ENCODE measurements around the gene PARD3. TPM values are rescaled to one million over a fixed set of nuclear protein-coding genes. Genes with fewer than 3 reads are reported as not detected.
"Not testable (repeated sequence)": the region's sequence is repeated elsewhere in the genome, so short reads cannot be mapped to it uniquely, and the experiment has no call there.

Gene PARD3
- total RNA-seq, 3 donors from 2014 or later = 39.5 to 87.9 (median 47.0) TPM

DNA sequence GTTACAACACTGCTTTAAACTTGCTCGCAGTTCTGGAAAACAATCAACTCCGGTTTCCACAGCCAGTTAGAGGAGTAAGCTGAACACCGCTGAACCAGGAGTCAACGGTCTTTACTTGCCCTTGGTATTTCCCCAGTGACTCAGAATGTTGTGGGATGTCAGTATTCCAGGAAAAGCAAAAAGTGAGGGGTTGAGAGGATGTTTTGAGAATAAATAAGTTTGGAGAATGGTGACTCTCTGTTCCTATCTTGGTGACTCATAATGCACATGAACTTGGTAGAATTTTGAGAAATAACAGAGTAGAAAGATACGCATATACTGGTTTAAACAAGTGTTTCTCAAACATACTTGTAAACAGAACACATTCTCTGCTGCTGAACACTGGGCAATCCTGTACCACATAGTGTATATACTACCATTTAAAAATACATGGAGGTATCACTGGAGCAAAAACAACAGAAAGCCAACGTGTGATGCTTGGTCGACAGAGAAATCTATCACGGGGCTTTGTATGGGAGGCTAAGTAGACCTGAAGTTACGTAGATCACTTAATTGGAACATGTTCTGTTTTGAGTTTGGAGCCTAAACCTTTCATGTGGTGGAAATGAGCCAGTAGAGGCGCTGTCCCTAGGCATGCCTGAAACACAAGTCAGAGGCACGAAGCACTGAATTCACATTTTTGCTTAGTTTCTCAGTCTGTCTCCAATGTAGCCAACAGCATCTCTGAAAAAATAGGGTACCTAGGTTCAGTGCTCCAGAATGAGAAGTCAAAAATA lies 534.3 kb downstream of the PARD3 start:
- no peaks in the 10 kb centered on the region for H3K36me3 ChIP-seq (ENCODE audit: low read depth)
- DNase-seq (no peak), ATAC-seq (peak; percentile 42)
- no peaks in the 10 kb centered on the region for H3K9me3 ChIP-seq
- no peaks in the 10 kb centered on the region for H3K4me1 ChIP-seq (ENCODE audit: low read depth)
- intact Hi-C loops (cut with DNase I, micrococcal nuclease) = no loop called here
- no peak overlapping the region for H3K4me3 ChIP-seq
- TF ChIP-seq, protein P1, sequence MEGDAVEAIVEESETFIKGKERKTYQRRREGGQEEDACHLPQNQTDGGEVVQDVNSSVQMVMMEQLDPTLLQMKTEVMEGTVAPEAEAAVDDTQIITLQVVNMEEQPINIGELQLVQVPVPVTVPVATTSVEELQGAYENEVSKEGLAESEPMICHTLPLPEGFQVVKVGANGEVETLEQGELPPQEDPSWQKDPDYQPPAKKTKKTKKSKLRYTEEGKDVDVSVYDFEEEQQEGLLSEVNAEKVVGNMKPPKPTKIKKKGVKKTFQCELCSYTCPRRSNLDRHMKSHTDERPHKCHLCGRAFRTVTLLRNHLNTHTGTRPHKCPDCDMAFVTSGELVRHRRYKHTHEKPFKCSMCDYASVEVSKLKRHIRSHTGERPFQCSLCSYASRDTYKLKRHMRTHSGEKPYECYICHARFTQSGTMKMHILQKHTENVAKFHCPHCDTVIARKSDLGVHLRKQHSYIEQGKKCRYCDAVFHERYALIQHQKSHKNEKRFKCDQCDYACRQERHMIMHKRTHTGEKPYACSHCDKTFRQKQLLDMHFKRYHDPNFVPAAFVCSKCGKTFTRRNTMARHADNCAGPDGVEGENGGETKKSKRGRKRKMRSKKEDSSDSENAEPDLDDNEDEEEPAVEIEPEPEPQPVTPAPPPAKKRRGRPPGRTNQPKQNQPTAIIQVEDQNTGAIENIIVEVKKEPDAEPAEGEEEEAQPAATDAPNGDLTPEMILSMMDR (IDR thresholded peaks at IDR 0.05) = no peak

DNA sequence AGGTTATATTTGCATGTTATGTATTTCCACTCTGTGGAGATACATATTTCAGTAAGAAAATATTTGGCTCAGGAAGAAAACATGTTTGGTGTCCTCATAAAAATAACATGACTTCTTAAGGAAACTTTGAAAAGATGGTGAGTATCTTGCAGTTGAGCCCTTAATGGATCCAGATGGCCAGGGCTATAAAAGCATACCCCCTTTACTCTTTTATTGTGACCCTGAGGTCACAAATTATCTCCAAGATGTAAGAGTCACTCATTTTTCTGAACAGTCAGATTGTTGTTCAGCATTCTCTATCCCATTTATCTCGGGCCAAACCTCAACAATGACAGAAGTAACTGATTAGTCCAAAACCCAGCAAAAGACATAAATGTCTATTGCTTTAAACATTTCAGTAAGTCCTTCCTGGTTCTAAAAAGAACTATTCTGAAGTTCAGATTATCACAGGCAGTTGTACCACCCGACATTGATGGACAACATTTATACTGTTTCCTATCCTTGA lies 539.4 kb downstream of the PARD3 start:
- Histone ChIP-seq H3K4me1 (ENCODE audit: low read depth) (no peaks in the 10 kb centered on the region), H3K4me3 (no peak overlapping the region), H3K36me3 (ENCODE audit: low read depth) (no peaks in the 10 kb centered on the region), H3K9me3 (no peaks in the 10 kb centered on the region)
- intact Hi-C loops (cut with DNase I, micrococcal nuclease) = no loop called here
- TF ChIP-seq, protein P1 (IDR thresholded peaks at IDR 0.05) = no peak
- ATAC-seq (no peak), DNase-seq (no peak)

DNA sequence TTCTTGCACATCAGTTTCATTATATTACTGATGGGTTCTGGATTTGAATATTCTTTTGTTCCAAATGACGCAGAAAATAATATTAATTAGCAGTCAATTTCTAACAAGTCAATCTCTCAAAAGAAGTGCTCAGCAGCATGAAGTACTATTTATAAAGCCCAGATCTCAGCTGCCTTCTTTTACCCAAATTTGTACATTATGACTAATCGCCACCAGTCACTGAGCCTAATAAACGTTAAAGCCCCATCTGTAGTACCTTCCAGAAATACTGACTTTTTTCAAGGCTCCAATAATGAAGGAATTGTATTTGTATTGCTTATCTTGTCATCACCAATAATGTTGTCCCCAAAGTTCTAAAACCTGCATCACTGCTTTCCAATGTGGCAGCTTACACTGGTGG lies 540.2 kb downstream of the PARD3 start:
- Histone ChIP-seq H3K9me3 (no peaks in the 10 kb centered on the region), H3K4me1 (ENCODE audit: low read depth) (no peaks in the 10 kb centered on the region), H3K4me3 (no peak overlapping the region), H3K36me3 (ENCODE audit: low read depth) (no peaks in the 10 kb centered on the region)
- intact Hi-C loops (cut with DNase I, micrococcal nuclease) = no loop called here
- ATAC-seq = no peak
- TF ChIP-seq, protein P1 (IDR thresholded peaks at IDR 0.05) = no peak
- DNase-seq = no peak

DNA sequence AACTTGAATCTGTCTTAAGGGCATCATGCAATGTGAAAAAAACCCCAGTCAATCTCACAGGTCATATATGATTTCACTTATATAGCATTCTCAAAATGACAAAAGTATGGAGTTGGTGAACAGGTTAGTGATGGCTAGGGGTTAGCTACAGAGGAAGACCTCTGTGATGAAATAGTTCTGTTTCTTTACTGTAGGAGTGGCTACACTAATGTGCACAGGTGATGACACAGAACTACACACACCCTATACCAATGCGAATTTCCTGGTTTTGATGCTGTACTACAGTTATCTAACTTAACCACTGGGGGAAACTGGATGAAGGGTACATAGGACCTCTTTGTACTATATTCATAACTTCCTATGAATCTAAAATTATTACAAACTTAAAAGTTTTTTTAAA lies 541.8 kb downstream of the PARD3 start:
- intact Hi-C loops (cut with DNase I, micrococcal nuclease) = no loop called here
- TF ChIP-seq, protein P1 (IDR thresholded peaks at IDR 0.05) = no peak
- Histone ChIP-seq H3K4me3 (no peak overlapping the region), H3K9me3 (no peaks in the 10 kb centered on the region), H3K36me3 (ENCODE audit: low read depth) (no peaks in the 10 kb centered on the region), H3K4me1 (ENCODE audit: low read depth) (no peaks in the 10 kb centered on the region)
- no peak for DNase-seq
- ATAC-seq = peak; percentile 47

DNA sequence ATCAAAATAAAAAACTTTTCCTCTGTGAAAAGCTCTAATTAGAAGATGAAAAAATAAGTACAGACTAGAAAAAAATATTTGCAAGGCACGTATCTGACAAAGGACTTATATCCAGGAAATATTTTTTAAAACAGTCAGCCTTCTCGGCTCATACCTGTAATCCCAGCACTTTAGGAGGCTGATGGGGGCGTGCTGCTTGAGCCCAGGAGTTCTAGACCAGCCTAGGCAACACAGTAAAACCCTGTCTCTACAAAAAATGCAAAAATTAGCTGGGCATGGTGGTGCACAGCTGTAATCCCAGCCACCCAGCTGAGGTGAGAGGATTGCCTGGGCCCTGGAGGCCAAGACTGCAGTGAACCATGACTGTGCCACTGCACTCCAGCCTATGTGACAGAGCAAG lies 542.8 kb downstream of the PARD3 start:
- no peaks in the 10 kb centered on the region for H3K9me3 ChIP-seq
- TF ChIP-seq, protein P1 (IDR thresholded peaks at IDR 0.05) = no peak
- no peaks in the 10 kb centered on the region for H3K4me1 ChIP-seq (ENCODE audit: low read depth)
- H3K36me3 ChIP-seq (ENCODE audit: low read depth) = no peaks in the 10 kb centered on the region
- intact Hi-C loops (cut with DNase I, micrococcal nuclease) = no loop called here
- DNase-seq (no peak), ATAC-seq (no peak)
- no peak overlapping the region for H3K4me3 ChIP-seq

DNA sequence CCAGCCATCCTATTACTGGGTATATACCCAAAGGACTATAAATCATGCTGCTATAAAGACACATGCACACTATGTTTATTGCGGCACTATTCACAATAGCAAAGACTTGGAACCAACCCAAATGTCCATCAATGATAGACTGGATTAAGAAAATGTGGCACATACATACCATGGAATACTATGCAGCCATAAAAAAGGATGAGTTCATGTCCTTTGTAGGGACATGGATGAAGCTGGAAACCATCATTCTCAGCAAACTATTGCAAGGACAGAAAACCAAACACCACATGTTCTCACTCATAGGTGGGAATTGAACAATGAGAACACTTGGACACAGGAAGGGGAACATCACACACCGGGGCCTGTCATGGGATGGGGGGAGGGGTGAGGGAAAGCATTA lies 546.7 kb downstream of the PARD3 start:
- ATAC-seq; H3K9me3 ChIP-seq; intact Hi-C loops (cut with DNase I, micrococcal nuclease); H3K36me3 ChIP-seq (ENCODE audit: low read depth); H3K4me1 ChIP-seq (ENCODE audit: low read depth); DNase-seq; H3K4me3 ChIP-seq: not testable (repeated sequence)
